ENCODE measurements around the gene CDY2A. TPM values are rescaled to one million over a fixed set of nuclear protein-coding genes. Genes with fewer than 3 reads are reported as not detected.

Gene CDY2A
- total RNA-seq, 1 donor from 2014 or later: not detected

Other genes starting within 250 kb of the CDY2A start
- gene CDY2B, start 145.6 kb upstream of the CDY2A start, total RNA-seq: not detected in 2 replicates